Testis (tissue), 3 donors: ENCODE measurements around the gene FBXO48. TPM values are rescaled to one million over a fixed set of nuclear protein-coding genes. Genes with fewer than 3 reads are reported as not detected.
A peak's percentile ranks its signal among the peaks of the same experiment; 100 is the strongest.

Source experiments
- DNase-seq: peaks from one replicate; pipeline ENCODE4 v3.0.0-alpha.2; 2019
- H3K27ac ChIP-seq, 2 donors: fragments of 200-600 bp; sonication (generic); one replicate each; pipeline ENCODE4 v1.5.1; 2019
- H3K27me3 ChIP-seq: fragments of 200-600 bp; sonication (generic); one replicate; pipeline ENCODE4 v1.5.1; 2019
- H3K36me3 ChIP-seq: fragments of 200-600 bp; sonication (generic); one replicate; pipeline ENCODE4 v1.5.1; 2017; ENCODE audit warnings: low read depth; ENCODE audit errors: missing control alignments
- H3K4me1 ChIP-seq: fragments of 200-600 bp; sonication (generic); one replicate; pipeline ENCODE4 v1.5.1; 2019
- H3K4me3 ChIP-seq, 2 donors: fragments of 200-600 bp; sonication (generic); one replicate each; pipeline ENCODE4 v1.5.1; 2017 to 2019
- H3K9me3 ChIP-seq: fragments of 200-600 bp; sonication (generic); one replicate; pipeline ENCODE4 v1.5.1; 2017
- POLR2A ChIP-seq: fragments of 450-650 bp; IDR thresholded peaks from one replicate; pipeline ENCODE4 v1.6.1; 2017; ENCODE audit warnings: antibody characterized with exemption, mild to moderate bottlenecking, moderate library complexity
- WGBS, 2 donors: methylation state at CpG; one replicate each; pipeline ENCODE4 v1.1.5; 2018; 5-methylcytosine and 5-hydroxymethylcytosine counted together
- intact Hi-C: fragments of 100-400 bp; cut with DNase I; formaldehyde crosslinking; loops from one replicate; pipeline ENCODE4 v1.15.1; 2023; ENCODE audit warnings: low total_unique reads
- polyA plus RNA-seq: library from polyadenylated mRNA; stranded (reverse); fragments of 350-450 nt; fragmentation: Illumina TruSeq; extraction: RNeasy Lipid Tissue Mini Kit (QIAGEN cat#74804); gene quantifications from one replicate; pipeline ENCODE4 v1.2.3, GENCODE V29; 2014; ENCODE audit warnings: low read depth, low replicate concordance; ENCODE audit not compliant: insufficient read depth
- total RNA-seq, 2 donors: library from RNA; depleted of rRNA; stranded (reverse); fragments of >200 nt; gene quantifications; one replicate each; pipeline ENCODE4 v1.2.3, GENCODE V29; 2016
- TF ChIP-seq, protein P1 (sequence below), 3 experiments: fragments of 450-650 bp in 2 of 3; fragments of 200-600 bp in 1 of 3; sonication (generic) in 1 of 3; IDR thresholded peaks; one replicate each; pipeline ENCODE4 v1.5.1; 2016 to 2019; ENCODE audit warnings: antibody characterized with exemption in 3 of 3, mild to moderate bottlenecking in 2 of 3, moderate library complexity in 1 of 3

FBXO48 gene
- total and polyA plus RNA-seq, 3 donors from 2014 or later: 1.2 to 2.4 (median 1.7) TPM

DNA sequence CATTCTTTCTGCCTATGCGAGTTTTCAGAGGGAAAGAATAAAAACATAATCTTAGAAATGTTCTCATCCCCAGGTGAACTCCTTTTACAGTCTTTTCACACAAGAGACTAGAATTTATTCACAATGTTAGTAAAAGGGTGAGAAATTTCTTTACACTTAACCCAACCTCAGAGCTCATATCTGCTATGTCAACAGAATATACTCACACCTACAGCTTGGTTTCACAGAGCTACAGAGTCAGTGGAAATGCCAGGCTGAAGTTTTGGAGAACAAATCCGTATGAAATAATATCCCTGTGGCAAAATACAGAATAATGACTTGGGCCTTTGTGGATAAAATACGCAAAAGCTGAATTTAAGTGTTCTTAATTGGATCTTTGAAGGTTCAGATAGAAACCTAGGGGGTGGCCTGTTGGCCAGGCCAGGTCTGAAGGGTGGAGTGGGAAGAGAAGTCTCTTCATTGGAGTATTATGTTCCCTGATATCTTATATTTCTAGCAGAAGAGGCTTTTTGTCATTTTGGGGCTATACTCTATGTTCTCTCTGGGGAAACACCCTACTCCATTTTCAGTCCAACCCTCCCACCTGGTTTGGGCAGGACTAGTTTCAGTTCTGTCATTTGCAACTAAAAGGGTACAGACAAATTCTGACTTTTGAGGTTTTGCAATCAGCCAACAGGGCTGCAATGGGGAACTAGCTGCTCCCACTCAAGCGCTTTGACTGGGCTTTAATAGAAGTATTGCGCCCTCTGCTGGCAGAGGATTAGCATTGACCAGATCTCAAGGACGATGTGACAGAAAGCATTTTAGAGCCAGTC lies 25.7 kb downstream of the FBXO48 start:
- H3K4me3 ChIP-seq: no peak overlapping the region
- intact Hi-C loops: no loop called here
- no peak overlapping the region for H3K27ac ChIP-seq

DNA sequence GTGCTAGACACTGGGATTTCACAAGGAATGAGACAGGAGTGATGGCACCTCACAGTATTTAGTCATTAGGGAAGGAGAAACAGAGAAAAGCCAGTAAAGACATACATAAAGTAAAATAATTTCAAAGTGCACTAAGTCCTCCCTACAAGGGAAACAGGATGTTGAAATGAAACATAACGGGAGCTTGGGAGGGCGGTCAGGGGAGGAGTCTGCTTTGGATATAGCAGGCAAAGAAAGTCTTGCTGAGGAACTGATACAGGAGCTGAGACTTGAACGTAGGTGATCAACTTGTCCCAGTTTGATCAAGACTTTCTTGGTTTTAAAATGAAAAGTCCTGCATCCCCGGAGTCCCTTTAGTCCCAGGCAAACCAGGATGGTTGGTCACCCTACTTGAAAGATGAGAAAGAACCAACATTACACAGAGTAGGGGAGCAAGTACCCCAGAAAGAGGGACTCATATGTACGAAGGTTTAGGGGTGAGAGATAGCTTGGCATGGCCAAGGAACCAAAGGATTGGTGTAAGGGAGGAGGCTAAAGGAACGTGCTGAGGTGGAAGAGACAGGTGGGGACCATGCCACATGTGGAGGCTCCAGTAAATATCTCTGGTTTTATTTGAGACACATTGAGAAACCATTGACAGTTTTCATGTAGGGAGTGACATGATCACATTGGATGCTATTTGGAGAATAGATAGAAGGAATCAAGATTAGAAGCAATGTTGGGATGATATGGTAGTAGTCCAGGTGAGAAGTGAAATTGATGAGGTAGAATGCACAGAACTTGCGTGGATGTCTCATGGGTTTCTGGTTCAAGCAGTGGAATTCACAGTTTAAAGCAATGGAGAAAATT lies 28.4 kb downstream of the FBXO48 start:
- no peaks in the 10 kb centered on the region for H3K9me3 ChIP-seq
- H3K27me3 ChIP-seq: no peaks in the 10 kb centered on the region
- peaks cover 24% of the 10 kb centered on the region for H3K4me1 ChIP-seq
- intact Hi-C loops: loop anchor here (10.0 kb wide), 1 partner anchor 74 kb away; the partner anchor contains the start of gene PLEK
- H3K36me3 ChIP-seq: no peaks in the 10 kb centered on the region
- DNase-seq: no peak
- 61 to 73% methylated on average over 7 of the region's 7 CpGs for WGBS, 2 donors
- TF ChIP-seq POLR2A: no peak
- H3K4me3 ChIP-seq: no peak overlapping the region
- no peak overlapping the region for H3K27ac ChIP-seq

More for the DNA sequence above, 25.7 kb downstream of the FBXO48 start:
- H3K27me3 ChIP-seq: no peaks in the 10 kb centered on the region
- peaks cover 10% of the 10 kb centered on the region for H3K4me1 ChIP-seq
- no peak for TF ChIP-seq POLR2A
- TF ChIP-seq, protein P1, sequence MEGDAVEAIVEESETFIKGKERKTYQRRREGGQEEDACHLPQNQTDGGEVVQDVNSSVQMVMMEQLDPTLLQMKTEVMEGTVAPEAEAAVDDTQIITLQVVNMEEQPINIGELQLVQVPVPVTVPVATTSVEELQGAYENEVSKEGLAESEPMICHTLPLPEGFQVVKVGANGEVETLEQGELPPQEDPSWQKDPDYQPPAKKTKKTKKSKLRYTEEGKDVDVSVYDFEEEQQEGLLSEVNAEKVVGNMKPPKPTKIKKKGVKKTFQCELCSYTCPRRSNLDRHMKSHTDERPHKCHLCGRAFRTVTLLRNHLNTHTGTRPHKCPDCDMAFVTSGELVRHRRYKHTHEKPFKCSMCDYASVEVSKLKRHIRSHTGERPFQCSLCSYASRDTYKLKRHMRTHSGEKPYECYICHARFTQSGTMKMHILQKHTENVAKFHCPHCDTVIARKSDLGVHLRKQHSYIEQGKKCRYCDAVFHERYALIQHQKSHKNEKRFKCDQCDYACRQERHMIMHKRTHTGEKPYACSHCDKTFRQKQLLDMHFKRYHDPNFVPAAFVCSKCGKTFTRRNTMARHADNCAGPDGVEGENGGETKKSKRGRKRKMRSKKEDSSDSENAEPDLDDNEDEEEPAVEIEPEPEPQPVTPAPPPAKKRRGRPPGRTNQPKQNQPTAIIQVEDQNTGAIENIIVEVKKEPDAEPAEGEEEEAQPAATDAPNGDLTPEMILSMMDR (IDR thresholded peaks at IDR 0.05): peak; percentile 88 to 96 (median 95)
- WGBS, 2 donors: 39 to 45% methylated on average over 6 of the region's 6 CpGs
- H3K36me3 ChIP-seq: no peaks in the 10 kb centered on the region
- peak; percentile 93 for DNase-seq
- H3K9me3 ChIP-seq: no peaks in the 10 kb centered on the region

DNA sequence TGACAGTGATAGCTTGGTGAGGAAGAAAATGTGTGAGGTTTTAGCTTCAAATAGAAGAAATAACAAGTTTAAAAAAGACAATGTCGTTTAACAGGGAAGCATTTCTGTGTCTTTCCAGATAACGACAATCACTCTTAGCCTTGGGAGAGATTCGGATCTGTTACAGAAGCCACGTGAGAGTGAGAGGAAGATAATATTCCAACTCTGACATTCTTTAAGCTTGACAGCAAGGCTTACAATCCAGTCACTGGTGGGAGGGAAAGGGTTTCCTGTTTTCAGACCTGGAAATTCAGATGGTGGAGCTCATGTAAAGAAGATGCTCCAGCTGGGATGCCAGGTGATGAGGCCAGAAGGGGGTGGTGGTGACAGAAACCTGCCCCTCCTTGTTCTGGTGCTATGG lies 30.8 kb downstream of the FBXO48 start:
- 28 to 29% methylated on average over 4 of the region's 4 CpGs for WGBS, 2 donors
- TF ChIP-seq, protein P1 (IDR thresholded peaks at IDR 0.05): no peak
- TF ChIP-seq POLR2A: no peak
- Histone ChIP-seq H3K4me3 (no peak overlapping the region), H3K27ac (peak overlapping the region; percentile 67 to 77), H3K9me3 (no peaks in the 10 kb centered on the region), H3K27me3 (no peaks in the 10 kb centered on the region), H3K36me3 (no peaks in the 10 kb centered on the region), H3K4me1 (peaks cover 22% of the 10 kb centered on the region)
- DNase-seq: no peak
- intact Hi-C loops: loop anchor here (10.0 kb wide), 1 partner anchor 71 kb away; the partner anchor contains the start of gene PLEK

DNA sequence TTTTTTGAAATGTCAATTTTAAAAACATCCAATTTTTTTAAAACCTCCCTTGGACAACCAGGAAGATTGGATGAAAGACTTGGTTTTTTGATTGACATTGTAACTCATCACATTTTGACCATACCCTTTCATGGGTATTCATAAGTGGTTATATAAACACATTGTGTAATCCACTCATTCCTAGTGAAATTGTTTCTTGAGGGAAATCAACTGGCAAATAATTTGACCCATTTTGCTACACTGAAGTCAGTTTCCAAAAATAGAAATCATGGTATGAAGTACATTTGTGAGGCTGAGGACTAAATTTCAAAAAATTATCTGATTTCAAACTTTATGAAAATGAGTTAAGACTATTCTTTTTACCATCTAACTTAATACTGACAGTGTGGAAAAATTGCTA lies 31.5 kb downstream of the FBXO48 start:
- Histone ChIP-seq H3K4me1 (peaks cover 21% of the 10 kb centered on the region), H3K27ac (peak overlapping the region; percentile 41 to 77), H3K36me3 (no peaks in the 10 kb centered on the region), H3K9me3 (no peaks in the 10 kb centered on the region), H3K4me3 (no peak overlapping the region), H3K27me3 (no peaks in the 10 kb centered on the region)
- intact Hi-C loops: loop anchor here (10.0 kb wide), 1 partner anchor 71 kb away; the partner anchor contains the start of gene PLEK
- DNase-seq: no peak
- TF ChIP-seq POLR2A: no peak
- TF ChIP-seq, protein P1 (IDR thresholded peaks at IDR 0.05): no peak

DNA sequence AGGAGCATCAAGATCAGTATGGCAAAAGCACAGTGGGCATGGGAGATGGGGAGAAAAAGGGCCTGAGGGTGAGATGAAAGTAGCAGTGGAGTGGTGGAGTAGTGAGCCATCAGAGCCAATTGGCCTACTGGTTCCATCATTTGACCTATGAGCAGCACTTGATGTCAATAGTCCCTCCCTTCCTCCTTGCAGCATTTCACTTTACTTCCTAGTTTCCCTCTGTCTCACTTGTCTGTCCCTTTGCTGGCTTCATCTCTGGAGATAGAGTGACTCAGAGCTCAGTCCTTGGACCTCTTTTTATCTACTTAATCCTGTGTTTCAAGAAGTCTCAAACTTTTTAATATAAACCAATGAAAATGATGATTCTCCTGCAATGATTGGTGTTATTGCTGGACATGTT lies 32.1 kb downstream of the FBXO48 start:
- intact Hi-C loops: loop anchor here (10.0 kb wide), 1 partner anchor 70 kb away; the partner anchor contains the start of gene PLEK
- no peak overlapping the region for H3K4me3 ChIP-seq
- no peak for TF ChIP-seq POLR2A
- TF ChIP-seq, protein P1 (IDR thresholded peaks at IDR 0.05): no peak
- H3K27me3 ChIP-seq: no peaks in the 10 kb centered on the region
- H3K36me3 ChIP-seq: no peaks in the 10 kb centered on the region
- H3K27ac ChIP-seq: peak overlapping the region; percentile 41 to 77
- peaks cover 21% of the 10 kb centered on the region for H3K4me1 ChIP-seq
- no peak for DNase-seq
- H3K9me3 ChIP-seq: no peaks in the 10 kb centered on the region
